ENCODE measurements around the gene TMEM271.
"Not testable (repeated sequence)": the region's sequence is repeated elsewhere in the genome, so short reads cannot be mapped to it uniquely, and the experiment has no call there.

The TMEM271 gene

DNA sequence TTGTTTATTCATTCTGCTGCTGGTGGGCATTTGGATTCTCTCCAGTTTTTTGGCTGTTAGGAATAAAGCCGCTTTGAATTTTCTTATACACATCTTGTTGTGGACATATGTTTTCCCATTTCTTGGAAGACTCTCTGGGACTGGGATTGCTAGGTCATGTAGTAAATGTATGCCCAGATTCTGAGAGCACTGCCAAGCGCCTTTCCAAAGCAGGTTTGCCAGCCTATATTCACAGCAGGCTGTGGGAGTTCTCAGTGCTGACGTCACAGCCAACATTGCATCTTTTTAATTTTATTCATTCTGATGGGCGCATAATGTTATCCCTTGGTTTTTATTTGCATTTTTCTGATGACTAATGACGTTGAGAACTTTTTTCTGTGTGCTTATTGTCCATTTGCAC, 24.1 kb downstream of the TMEM271 start:
- peaks cover 4% of the 10 kb centered on the region; the same call in 1 of the 2 replicates for H3K27me3 ChIP-seq (ENCODE audit: low read depth)
- in situ Hi-C loops (cut with MboI; ENCODE audit: low sequenced_read_pairs): no loop called here
- DNase-seq (ENCODE audit: low spot score in 2 of 2): no peak
- no peaks in the 10 kb centered on the region for H3K36me3 ChIP-seq (replicated peaks)
- no peaks in the 10 kb centered on the region for H3K4me1 ChIP-seq
- 0 out of 2 replicates have a peak, but pooled peaks cover 6% of the 10 kb centered on the region for H3K9me3 ChIP-seq
- H3K4me3 ChIP-seq: no peak overlapping the region

DNA sequence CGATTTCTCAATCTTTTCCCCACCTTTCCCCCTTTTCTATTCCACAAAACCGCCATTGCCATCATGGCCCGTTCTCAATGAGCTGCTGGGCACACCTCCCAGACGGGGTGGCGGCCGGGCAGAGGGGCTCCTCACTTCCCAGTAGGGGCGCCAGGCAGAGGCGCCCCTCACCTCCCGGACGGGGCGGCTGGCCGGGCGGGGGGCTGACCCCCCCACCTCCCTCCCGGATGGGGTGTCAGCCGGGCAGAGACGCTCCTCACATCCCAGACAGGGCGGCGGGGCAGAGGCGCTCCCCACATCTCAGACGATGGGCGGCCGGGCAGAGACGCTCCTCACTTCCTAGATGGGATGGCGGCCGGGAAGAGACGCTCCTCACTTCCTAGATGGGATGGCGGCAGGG, 25.8 kb downstream of the TMEM271 start:
- H3K36me3 ChIP-seq (replicated peaks); in situ Hi-C loops (cut with MboI; ENCODE audit: low sequenced_read_pairs); DNase-seq (ENCODE audit: low spot score in 2 of 2): not testable (repeated sequence)

DNA sequence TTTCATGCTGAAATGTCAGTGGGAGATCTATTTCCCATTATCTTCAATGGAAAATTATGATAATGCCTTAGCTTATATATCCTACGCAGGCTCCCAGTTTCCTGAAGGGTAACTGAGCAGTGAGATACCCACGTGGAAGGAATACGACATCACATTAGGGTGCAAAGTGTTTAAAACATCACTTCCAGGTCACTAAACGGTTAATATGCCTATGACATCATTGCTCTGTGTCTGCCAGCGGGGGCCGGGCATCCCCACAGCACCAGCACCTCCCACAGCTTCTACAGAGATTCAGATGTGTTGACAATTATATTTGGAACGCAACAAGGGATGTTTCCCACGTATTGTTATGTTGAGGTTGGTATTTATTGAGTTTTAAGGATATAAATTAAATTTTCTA, 27.1 kb downstream of the TMEM271 start:
- no peaks in the 10 kb centered on the region for H3K4me1 ChIP-seq
- H3K36me3 ChIP-seq (replicated peaks): no peaks in the 10 kb centered on the region
- DNase-seq (ENCODE audit: low spot score in 2 of 2): no peak
- peaks cover 4% of the 10 kb centered on the region; the same call in 1 of the 2 replicates for H3K27me3 ChIP-seq (ENCODE audit: low read depth)
- H3K9me3 ChIP-seq: 0 out of 2 replicates have a peak, but pooled peaks cover 6% of the 10 kb centered on the region
- no peak overlapping the region for H3K4me3 ChIP-seq
- in situ Hi-C loops (cut with MboI; ENCODE audit: low sequenced_read_pairs): no loop called here

More for the DNA sequence above, 25.8 kb downstream of the TMEM271 start:
- not testable (repeated sequence) for H3K9me3 ChIP-seq; H3K27me3 ChIP-seq (ENCODE audit: low read depth); H3K4me3 ChIP-seq; H3K4me1 ChIP-seq

DNA sequence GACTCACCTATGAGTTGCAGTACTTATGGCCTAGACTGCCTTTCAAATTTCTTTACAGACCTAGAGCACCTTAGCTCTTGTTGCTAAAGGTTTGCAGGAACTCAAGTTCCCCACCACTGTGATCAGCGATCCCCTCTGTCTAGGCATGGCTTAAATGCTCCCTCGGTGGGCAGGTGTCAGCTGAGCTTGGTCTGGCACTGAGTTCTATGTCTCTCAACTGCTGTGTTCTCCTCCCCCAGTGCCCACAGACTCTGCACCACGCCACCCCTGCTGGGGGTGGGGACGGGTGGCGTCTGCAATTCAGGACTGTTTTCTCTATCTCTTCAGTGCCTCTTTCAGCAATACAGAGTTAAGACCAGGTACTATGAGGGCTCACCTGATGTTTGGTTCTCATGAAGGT, 30.5 kb downstream of the TMEM271 start:
- no peaks in the 10 kb centered on the region for H3K27me3 ChIP-seq (ENCODE audit: low read depth)
- H3K9me3 ChIP-seq: no peaks in the 10 kb centered on the region
- no peak for DNase-seq (ENCODE audit: low spot score in 2 of 2)
- in situ Hi-C loops (cut with MboI; ENCODE audit: low sequenced_read_pairs): no loop called here
- H3K4me1 ChIP-seq: no peaks in the 10 kb centered on the region
- no peaks in the 10 kb centered on the region for H3K36me3 ChIP-seq (replicated peaks)
- no peak overlapping the region for H3K4me3 ChIP-seq

DNA sequence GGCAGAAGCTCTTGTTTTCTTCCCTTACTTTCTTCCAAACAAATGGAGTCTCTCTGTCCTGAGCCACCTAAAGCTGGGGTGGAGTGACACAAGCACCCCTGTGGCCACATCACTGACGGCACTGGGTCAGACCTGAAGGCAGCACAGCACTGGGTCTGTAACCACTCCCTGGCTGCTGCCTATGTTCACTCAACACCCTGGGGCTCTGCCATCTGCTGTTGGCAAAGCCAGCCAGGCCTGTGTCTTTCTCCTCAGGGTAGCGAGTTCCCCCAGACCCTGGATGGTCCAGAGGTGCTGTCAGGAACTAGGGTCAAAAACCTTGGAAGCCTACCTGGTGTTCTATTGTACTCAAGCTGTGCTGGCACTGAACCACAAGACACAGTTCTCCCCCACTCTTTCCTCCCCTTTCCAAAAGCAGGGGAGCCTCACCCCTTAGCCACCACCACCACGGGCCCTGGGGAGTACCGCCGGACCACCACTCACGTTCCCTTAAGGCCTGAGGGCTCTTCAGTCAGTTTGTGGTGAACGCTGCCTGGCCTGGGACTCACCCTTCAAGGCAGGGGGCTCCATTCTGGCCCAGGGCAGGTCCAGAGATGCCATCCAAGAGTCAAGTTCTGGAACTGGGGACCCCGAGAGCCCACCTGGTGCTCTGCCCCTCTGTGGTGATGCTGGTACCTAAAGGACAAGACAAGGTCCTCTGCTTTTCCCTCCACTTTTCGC, 31.5 kb downstream of the TMEM271 start:
- Histone ChIP-seq H3K9me3 (no peaks in the 10 kb centered on the region), H3K27me3 (ENCODE audit: low read depth) (no peaks in the 10 kb centered on the region), H3K4me3 (no peak overlapping the region), H3K4me1 (no peaks in the 10 kb centered on the region), H3K36me3 (replicated peaks) (no peaks in the 10 kb centered on the region)
- in situ Hi-C loops (cut with MboI; ENCODE audit: low sequenced_read_pairs): no loop called here
- DNase-seq (ENCODE audit: low spot score in 2 of 2): no peak

DNA sequence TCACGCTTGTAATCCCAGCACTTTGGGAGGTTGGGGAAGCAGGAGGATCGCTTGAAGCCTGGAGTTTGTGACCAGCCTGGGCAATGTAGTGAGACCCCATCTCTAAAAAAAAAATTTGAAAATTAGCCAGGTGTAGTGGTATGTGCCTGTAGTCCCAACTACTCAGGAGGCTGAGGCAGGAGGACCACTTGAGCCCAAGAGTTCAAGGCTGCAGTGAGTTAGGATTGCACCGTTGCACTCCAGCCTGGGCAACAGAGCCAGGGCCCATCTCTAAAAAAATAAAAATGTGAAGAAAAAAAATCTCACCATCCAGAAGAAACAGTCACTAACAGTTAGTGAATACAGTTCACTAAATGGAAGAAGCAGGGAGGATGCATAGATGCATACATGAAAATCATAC, 34.8 kb downstream of the TMEM271 start:
- Histone ChIP-seq H3K27me3 (ENCODE audit: low read depth) (no peaks in the 10 kb centered on the region), H3K4me3 (no peak overlapping the region), H3K9me3 (no peaks in the 10 kb centered on the region), H3K4me1 (no peaks in the 10 kb centered on the region), H3K36me3 (replicated peaks) (peaks cover 4% of the 10 kb centered on the region; the same call in 1 of the 2 replicates)
- in situ Hi-C loops (cut with MboI; ENCODE audit: low sequenced_read_pairs): no loop called here
- DNase-seq (ENCODE audit: low spot score in 2 of 2): no peak

DNA sequence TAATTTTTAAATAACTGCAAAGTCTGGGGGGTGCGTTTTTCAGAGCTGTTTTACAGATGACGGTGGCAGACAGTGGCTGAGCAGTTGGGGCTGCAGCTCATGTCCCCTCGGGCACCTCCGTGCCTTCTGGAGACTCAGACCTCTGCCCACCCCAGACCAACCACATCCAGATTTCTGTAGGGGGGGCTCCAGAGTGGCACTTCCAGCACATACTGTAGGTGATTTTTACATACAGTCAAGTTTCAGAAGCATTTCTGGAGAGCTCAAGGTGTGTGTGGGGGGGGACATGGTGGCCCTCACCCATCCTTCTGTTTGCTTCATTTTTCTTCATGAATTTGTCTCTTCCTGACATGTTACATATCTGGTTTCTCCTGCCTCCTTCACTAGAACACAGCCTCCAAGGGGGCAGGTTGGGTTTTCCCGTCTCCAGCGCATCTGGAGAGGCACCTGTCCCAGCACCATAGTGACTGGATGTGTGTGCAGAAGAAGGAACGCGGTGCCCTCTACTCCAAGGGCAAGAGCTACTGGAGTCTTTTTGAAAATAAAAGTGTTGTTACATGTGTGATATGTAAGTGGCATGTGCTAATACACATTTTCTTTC, 37.5 kb downstream of the TMEM271 start:
- DNase-seq (ENCODE audit: low spot score in 2 of 2): no peak
- H3K9me3 ChIP-seq: no peaks in the 10 kb centered on the region
- no peaks in the 10 kb centered on the region for H3K27me3 ChIP-seq (ENCODE audit: low read depth)
- H3K4me3 ChIP-seq: no peak overlapping the region
- H3K4me1 ChIP-seq: no peaks in the 10 kb centered on the region
- H3K36me3 ChIP-seq (replicated peaks): peaks cover 6% of the 10 kb centered on the region
- in situ Hi-C loops (cut with MboI; ENCODE audit: low sequenced_read_pairs): no loop called here

DNA sequence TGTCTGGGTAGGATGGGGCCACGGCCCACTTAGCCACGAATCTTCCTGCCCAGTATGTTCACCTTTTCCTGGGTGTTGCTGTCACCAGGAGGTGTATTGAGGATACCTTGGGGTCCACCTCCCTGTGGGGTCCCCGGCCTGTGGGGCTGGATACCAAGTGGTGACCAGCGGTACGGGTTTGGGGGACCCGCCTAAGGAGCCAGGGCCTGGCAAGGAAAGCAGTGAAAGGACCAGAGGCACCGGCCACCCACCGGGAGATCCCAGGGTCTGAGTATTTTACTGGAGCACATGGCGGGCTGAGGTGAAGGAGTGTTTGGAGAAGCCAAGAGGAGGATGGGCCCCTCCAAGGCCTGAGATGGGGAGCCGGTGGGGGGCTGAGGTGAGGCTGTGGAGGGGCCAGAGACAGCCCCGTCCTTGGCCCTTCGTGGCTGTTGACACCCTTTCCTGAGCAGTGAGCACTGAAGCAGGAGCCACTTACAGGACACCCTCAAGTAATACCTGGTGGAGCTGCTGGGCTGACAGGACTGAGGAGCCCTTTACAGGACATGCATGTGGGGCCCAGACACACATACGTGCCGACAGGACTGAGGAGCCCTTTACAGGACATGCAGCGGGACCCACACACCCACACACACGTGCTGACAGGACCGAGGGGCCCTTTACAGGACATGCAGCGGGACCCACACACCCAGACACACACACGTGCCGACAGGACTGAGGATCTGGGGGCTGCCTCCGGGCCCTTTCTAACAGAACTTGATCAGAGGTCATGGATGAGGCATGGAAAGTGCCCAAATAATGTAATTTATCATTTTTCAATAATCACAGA, 38.4 kb downstream of the TMEM271 start:
- H3K4me1 ChIP-seq: no peaks in the 10 kb centered on the region
- DNase-seq (ENCODE audit: low spot score in 2 of 2): no peak
- H3K4me3 ChIP-seq: no peak overlapping the region
- in situ Hi-C loops (cut with MboI; ENCODE audit: low sequenced_read_pairs): no loop called here
- H3K36me3 ChIP-seq (replicated peaks): peaks cover 7% of the 10 kb centered on the region
- H3K27me3 ChIP-seq (ENCODE audit: low read depth): no peaks in the 10 kb centered on the region
- H3K9me3 ChIP-seq: no peaks in the 10 kb centered on the region

DNA sequence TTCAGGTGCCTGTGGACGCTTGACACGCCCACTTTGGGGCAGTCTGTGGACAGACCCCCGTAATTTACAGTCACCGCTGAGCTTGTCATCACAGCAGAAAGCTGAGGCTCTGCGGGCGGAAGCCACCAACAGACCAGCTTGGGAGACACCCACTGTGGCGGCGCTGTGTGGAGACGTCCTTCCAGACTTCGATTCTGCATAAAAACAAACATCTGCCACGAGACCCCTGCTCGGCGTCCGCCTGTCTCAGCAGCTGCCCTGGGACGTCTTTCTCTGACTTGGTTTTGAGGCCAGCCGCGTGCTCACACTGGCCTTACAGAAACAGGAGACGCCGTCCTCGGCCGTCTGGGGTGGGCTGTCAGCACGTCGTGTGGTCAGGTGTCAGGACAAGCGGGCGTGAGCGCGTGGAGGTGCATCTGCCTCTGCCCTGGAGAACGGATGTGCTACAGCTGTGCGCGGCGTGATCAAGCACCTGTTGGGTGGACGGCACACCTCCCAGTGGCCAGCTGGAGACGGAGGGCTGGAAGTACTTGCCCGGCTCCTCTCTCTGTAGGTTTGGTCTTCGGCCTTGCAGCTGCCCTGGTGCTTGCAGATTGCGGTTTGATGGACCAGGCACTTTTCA, 39.6 kb downstream of the TMEM271 start:
- Histone ChIP-seq H3K4me3 (no peak overlapping the region), H3K9me3 (no peaks in the 10 kb centered on the region), H3K36me3 (replicated peaks) (peaks cover 13% of the 10 kb centered on the region), H3K4me1 (no peaks in the 10 kb centered on the region), H3K27me3 (ENCODE audit: low read depth) (no peaks in the 10 kb centered on the region)
- in situ Hi-C loops (cut with MboI; ENCODE audit: low sequenced_read_pairs): no loop called here
- DNase-seq (ENCODE audit: low spot score in 2 of 2): no peak

DNA sequence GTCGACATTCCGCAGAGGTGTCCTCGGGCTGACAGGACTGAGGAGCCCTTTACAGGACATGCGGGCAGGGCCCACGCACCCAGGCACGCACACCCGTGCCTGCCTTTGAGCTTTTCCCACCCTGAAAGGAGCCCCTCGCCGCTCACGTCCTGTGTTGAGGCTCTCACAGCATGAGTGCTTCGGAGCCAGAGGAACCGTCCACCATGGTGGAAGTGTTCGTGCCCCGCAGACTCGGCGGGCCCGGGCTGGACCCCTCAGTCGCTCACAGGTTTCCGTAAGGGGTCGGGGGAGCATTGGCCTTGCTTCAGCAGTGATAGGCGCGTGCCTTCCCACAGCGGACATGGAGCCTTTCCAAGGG, 40.2 kb downstream of the TMEM271 start:
- no peaks in the 10 kb centered on the region for H3K4me1 ChIP-seq
- H3K36me3 ChIP-seq (replicated peaks): peaks cover 18% of the 10 kb centered on the region
- in situ Hi-C loops (cut with MboI; ENCODE audit: low sequenced_read_pairs): no loop called here

DNA sequence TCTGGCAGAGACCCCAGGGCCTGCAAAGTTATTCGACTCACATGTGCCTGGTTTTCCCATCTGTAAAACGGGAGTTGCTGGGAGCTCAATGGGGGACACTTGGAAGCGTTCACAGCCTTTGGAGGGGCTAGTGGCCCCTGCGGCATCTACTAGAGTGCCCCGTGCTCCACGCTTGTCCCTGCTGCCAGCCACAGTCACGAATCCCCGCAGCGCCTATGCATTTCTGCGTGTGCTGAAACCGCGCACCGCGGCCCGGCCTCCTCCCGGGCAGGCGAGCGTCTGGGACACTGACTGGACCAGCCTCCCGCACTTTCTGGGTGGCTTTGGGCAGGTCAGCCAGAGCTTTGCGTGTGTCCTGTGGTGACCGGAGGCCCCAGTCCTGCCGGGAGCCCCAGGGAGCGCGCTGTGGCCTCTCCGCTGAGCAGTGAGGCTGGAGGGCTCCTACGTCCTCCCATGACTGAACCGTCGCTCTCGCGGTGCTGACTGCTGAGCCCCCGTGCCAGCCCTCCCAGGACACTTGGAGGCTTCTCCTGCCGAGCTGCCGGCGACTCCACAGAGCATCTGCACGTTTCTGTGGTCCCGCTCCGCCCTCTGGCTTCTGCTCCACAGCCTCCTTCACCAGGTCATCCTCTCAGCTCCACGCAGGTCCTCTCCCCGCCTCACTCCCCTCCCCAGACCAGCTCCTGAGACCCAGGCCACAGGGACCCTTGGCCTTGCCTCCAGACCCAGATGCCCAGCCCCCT, 40.7 kb downstream of the TMEM271 start:
- no peaks in the 10 kb centered on the region for H3K27me3 ChIP-seq (ENCODE audit: low read depth)
- in situ Hi-C loops (cut with MboI; ENCODE audit: low sequenced_read_pairs): no loop called here
- DNase-seq (ENCODE audit: low spot score in 2 of 2): no peak
- H3K4me1 ChIP-seq: no peaks in the 10 kb centered on the region
- no peak overlapping the region for H3K4me3 ChIP-seq
- H3K9me3 ChIP-seq: no peaks in the 10 kb centered on the region
- H3K36me3 ChIP-seq (replicated peaks): peaks cover 24% of the 10 kb centered on the region

More for the DNA sequence above, 40.2 kb downstream of the TMEM271 start:
- Histone ChIP-seq H3K9me3 (no peaks in the 10 kb centered on the region), H3K4me3 (no peak overlapping the region), H3K27me3 (ENCODE audit: low read depth) (no peaks in the 10 kb centered on the region)
- no peak for DNase-seq (ENCODE audit: low spot score in 2 of 2)

DNA sequence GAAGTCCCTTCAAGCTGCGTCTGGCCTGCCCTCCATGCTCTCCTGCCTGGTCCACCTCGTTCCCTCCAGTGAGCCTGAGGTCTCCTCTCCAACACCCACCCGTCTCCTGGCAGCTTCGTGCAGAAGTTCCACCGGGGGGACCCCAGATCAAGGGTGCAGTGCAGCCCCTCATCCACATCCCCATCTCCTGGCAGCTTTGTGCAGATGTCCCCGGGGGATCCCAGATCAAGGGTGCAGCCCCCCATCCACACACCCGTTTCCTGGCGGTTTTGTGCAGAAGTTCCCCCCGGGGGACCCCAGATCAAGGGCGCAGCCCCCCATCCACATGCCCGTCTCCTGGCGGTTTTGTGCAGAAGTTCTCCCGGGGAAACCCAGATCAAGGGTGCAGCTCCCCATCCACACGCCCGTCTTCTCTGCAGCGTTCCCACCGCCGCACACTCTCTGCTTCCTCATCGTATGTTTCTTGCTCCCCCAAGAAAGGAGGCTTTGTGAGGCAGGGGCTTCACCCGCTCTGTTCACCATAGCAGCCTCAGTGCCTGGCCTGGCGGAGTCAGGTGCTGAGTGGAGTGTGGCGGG, 41.4 kb downstream of the TMEM271 start:
- Histone ChIP-seq H3K9me3 (no peaks in the 10 kb centered on the region), H3K4me1 (no peaks in the 10 kb centered on the region), H3K36me3 (replicated peaks) (peaks cover 25% of the 10 kb centered on the region), H3K4me3 (no peak overlapping the region), H3K27me3 (ENCODE audit: low read depth) (no peaks in the 10 kb centered on the region)
- DNase-seq (ENCODE audit: low spot score in 2 of 2): no peak
- in situ Hi-C loops (cut with MboI; ENCODE audit: low sequenced_read_pairs): no loop called here

DNA sequence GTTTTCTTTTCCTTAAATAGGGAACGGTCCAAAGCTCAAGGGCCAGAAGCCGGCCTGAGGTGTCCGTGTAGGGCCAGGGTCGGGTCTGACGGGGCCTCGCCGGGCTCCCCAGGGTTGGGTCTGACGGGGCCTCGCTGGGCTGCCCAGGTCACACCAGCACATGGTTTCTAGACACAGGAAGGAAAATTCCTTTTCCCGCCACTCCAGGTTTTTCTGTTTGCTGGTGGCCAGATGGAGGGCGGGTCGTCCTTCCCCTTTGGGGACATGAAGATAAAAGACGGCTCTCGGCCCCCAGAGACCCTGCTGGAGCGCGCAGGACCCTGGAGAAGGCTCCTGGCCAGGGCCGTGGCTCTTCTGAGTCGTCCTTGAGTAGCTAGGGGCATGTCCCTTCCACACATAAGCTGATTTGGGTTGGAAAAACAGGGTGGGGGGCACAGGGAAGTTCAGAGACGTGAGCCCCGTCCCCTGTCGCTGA, 42.0 kb downstream of the TMEM271 start:
- in situ Hi-C loops (cut with MboI; ENCODE audit: low sequenced_read_pairs): no loop called here
- Histone ChIP-seq H3K36me3 (replicated peaks) (peaks cover 25% of the 10 kb centered on the region), H3K4me1 (no peaks in the 10 kb centered on the region), H3K9me3 (no peaks in the 10 kb centered on the region), H3K27me3 (ENCODE audit: low read depth) (no peaks in the 10 kb centered on the region), H3K4me3 (no peak overlapping the region)
- no peak for DNase-seq (ENCODE audit: low spot score in 2 of 2)
